Activated CD8-positive, alpha-beta T cell treated with anti-CD3 and anti-CD28 coated beads, Interleukin-2, amount 10 ng/mL, durations not matched to agents 7 days and 5 days (primary cell): ENCODE results near the gene CEP112. TPM values are rescaled to one million over a fixed set of nuclear protein-coding genes. Genes with fewer than 3 reads are reported as not detected.

Experiments
- ATAC-seq: fragments of 150-1000 bp; cut with Tn5 transposase; one replicate; pipeline ENCODE4 v1.10.0; 2021; ENCODE audit warnings: moderate library complexity
- CTCF ChIA-PET: fragments of 350-600 bp; sonication (Branson Sonifier 250); formaldehyde crosslinking; loops from one replicate; lab custom pipeline; 2021; ENCODE audit warnings: antibody characterized with exemption; lab: Charles Lee
- POLR2A ChIA-PET: fragments of 350-600 bp; sonication (Branson Sonifier 250); formaldehyde crosslinking; loops from one replicate; lab custom pipeline; 2021; ENCODE audit warnings: antibody characterized with exemption; lab: Charles Lee
- DNase-seq: peaks from one replicate; pipeline ENCODE4 v3.0.0-alpha.2; 2020
- H3K27ac Mint-ChIP-seq: one replicate; pipeline ENCODE4 v1.8.0; 2021; ENCODE audit warnings: mild to moderate bottlenecking, mixed read lengths
- H3K27me3 Mint-ChIP-seq: one replicate; pipeline ENCODE4 v1.8.0; 2021; ENCODE audit warnings: low read depth, mixed read lengths
- H3K36me3 Mint-ChIP-seq: one replicate; pipeline ENCODE4 v1.8.0; 2021; ENCODE audit warnings: low read depth, mixed read lengths
- H3K4me1 Mint-ChIP-seq: one replicate; pipeline ENCODE4 v1.8.0; 2021; ENCODE audit warnings: low read depth, mixed read lengths
- H3K4me3 Mint-ChIP-seq: one replicate; pipeline ENCODE4 v1.8.0; 2021; ENCODE audit warnings: mild to moderate bottlenecking, mixed read lengths
- H3K9me3 Mint-ChIP-seq: one replicate; pipeline ENCODE4 v1.8.0; 2022; ENCODE audit warnings: mixed read lengths; ENCODE audit not compliant: insufficient read depth
- total RNA-seq, 2 experiments: library from RNA; stranded (reverse); gene quantifications; one replicate each; pipeline ENCODE4 v1.2.3, GENCODE V29; 2021

Gene CEP112
- total RNA-seq, 2 experiments from 2014 or later: 2.3 to 2.7 TPM

GRCh38 chr17:65998675-65999074 lies 193.3 kb downstream of the CEP112 start:
- Mint-ChIP-seq H3K27me3 (no peaks in the 10 kb centered on the region), H3K36me3 (no peaks in the 10 kb centered on the region), H3K27ac (no peak overlapping the region), H3K9me3 (no peaks in the 10 kb centered on the region), H3K4me1 (no peaks in the 10 kb centered on the region), H3K4me3 (no peak overlapping the region)
- POLR2A ChIA-PET: no interaction called here
- CTCF ChIA-PET: no interaction called here
- ATAC-seq: no peak
- no peak for DNase-seq

- no peaks in the 10 kb centered on the region for H3K36me3 Mint-ChIP-seq
- H3K27ac Mint-ChIP-seq: no peak overlapping the region
- ATAC-seq: no peak
These were observed 197.3 kb downstream of the CEP112 start for GRCh38 chr17:65994679-65995078.

GRCh38 chr17:65994114-65994513 lies 197.8 kb downstream of the CEP112 start:
- Mint-ChIP-seq H3K27ac (no peak overlapping the region), H3K9me3 (peaks cover 5% of the 10 kb centered on the region)
- ATAC-seq: no peak

More at GRCh38 chr17:65994679-65995078, 197.3 kb downstream of the CEP112 start:
- CTCF ChIA-PET: no interaction called here
- DNase-seq: no peak
- Mint-ChIP-seq H3K9me3 (peaks cover 2% of the 10 kb centered on the region), H3K4me1 (no peaks in the 10 kb centered on the region), H3K27me3 (peaks cover 3% of the 10 kb centered on the region), H3K4me3 (no peak overlapping the region)
- POLR2A ChIA-PET: no interaction called here

GRCh38 chr17:65990593-65990992 lies 201.3 kb downstream of the CEP112 start:
- Mint-ChIP-seq H3K36me3 (peaks cover 3% of the 10 kb centered on the region), H3K9me3 (peaks cover 13% of the 10 kb centered on the region), H3K4me3 (no peak overlapping the region), H3K27ac (no peak overlapping the region), H3K4me1 (no peaks in the 10 kb centered on the region), H3K27me3 (peaks cover 6% of the 10 kb centered on the region)
- DNase-seq (no peak), ATAC-seq (no peak)
- CTCF ChIA-PET: no interaction called here
- POLR2A ChIA-PET: no interaction called here

More at GRCh38 chr17:65994114-65994513, 197.8 kb downstream of the CEP112 start:
- DNase-seq: no peak
- ChIA-PET CTCF (no interaction called here), POLR2A (no interaction called here)
- H3K36me3 Mint-ChIP-seq: no peaks in the 10 kb centered on the region
- peaks cover 3% of the 10 kb centered on the region for H3K27me3 Mint-ChIP-seq
- H3K4me3 Mint-ChIP-seq: no peak overlapping the region
- no peaks in the 10 kb centered on the region for H3K4me1 Mint-ChIP-seq

- DNase-seq (no peak), ATAC-seq (no peak)
- H3K4me3 Mint-ChIP-seq: no peak overlapping the region
- H3K27ac Mint-ChIP-seq: no peak overlapping the region
- peaks cover 3% of the 10 kb centered on the region for H3K36me3 Mint-ChIP-seq
- ChIA-PET POLR2A (no interaction called here), CTCF (interaction anchor here (1.3 kb wide), 1 partner anchor 694 kb away, joined by 3 read pairs; no protein-coding TSS in a partner anchor)
- H3K27me3 Mint-ChIP-seq: peaks cover 12% of the 10 kb centered on the region
- no peaks in the 10 kb centered on the region for H3K4me1 Mint-ChIP-seq
- peaks cover 13% of the 10 kb centered on the region for H3K9me3 Mint-ChIP-seq
These were observed 203.5 kb downstream of the CEP112 start for GRCh38 chr17:65988451-65988850.

- no peak overlapping the region for H3K4me3 Mint-ChIP-seq
- DNase-seq: no peak
- H3K27me3 Mint-ChIP-seq: peaks cover 12% of the 10 kb centered on the region
- peaks cover 3% of the 10 kb centered on the region for H3K36me3 Mint-ChIP-seq
- no peak for ATAC-seq
- no peaks in the 10 kb centered on the region for H3K4me1 Mint-ChIP-seq
- ChIA-PET CTCF (interaction anchor here (1.2 to 1.3 kb wide), 2 partner anchors 694 to 756 kb away, joined by 3 to 4 read pairs; no protein-coding TSS in a partner anchor), POLR2A (no interaction called here)
- H3K9me3 Mint-ChIP-seq: peaks cover 13% of the 10 kb centered on the region
- H3K27ac Mint-ChIP-seq: no peak overlapping the region
These were observed 203.9 kb downstream of the CEP112 start for GRCh38 chr17:65987988-65988387.

- Mint-ChIP-seq H3K27ac (no peak overlapping the region), H3K4me3 (no peak overlapping the region), H3K4me1 (no peaks in the 10 kb centered on the region), H3K36me3 (peaks cover 3% of the 10 kb centered on the region), H3K9me3 (peaks cover 13% of the 10 kb centered on the region), H3K27me3 (peaks cover 9% of the 10 kb centered on the region)
- ATAC-seq: no peak
- ChIA-PET POLR2A (no interaction called here), CTCF (interaction anchor here (1.1 kb wide), 1 partner anchor 691 kb away, joined by 4 read pairs; no protein-coding TSS in a partner anchor)
- DNase-seq: no peak
These were observed 206.4 kb downstream of the CEP112 start for GRCh38 chr17:65985571-65985970.

- Mint-ChIP-seq H3K27ac (no peak overlapping the region), H3K9me3 (peaks cover 9% of the 10 kb centered on the region), H3K36me3 (peaks cover 3% of the 10 kb centered on the region), H3K4me1 (no peaks in the 10 kb centered on the region), H3K27me3 (peaks cover 9% of the 10 kb centered on the region), H3K4me3 (no peak overlapping the region)
- ATAC-seq (no peak), DNase-seq (no peak)
- ChIA-PET POLR2A (no interaction called here), CTCF (no interaction called here)
These were observed 207.6 kb downstream of the CEP112 start for GRCh38 chr17:65984299-65984698.

GRCh38 chr17:65978871-65979270 lies 213.1 kb downstream of the CEP112 start:
- Mint-ChIP-seq H3K27me3 (peaks cover 7% of the 10 kb centered on the region), H3K36me3 (no peaks in the 10 kb centered on the region), H3K27ac (no peak overlapping the region), H3K4me3 (no peak overlapping the region), H3K9me3 (no peaks in the 10 kb centered on the region), H3K4me1 (no peaks in the 10 kb centered on the region)
- ChIA-PET POLR2A (no interaction called here), CTCF (interaction anchor here (1.0 kb wide), 1 partner anchor 684 kb away, joined by 3 read pairs; no protein-coding TSS in a partner anchor)
- ATAC-seq: no peak
- no peak for DNase-seq

GRCh38 chr17:65977041-65977440 lies 214.9 kb downstream of the CEP112 start:
- peaks cover under 1% of the 10 kb centered on the region for H3K9me3 Mint-ChIP-seq
- no peaks in the 10 kb centered on the region for H3K4me1 Mint-ChIP-seq
- ChIA-PET POLR2A (no interaction called here), CTCF (no interaction called here)
- H3K4me3 Mint-ChIP-seq: no peak overlapping the region
- ATAC-seq (no peak), DNase-seq (no peak)
- peaks cover 7% of the 10 kb centered on the region for H3K27me3 Mint-ChIP-seq
- no peaks in the 10 kb centered on the region for H3K36me3 Mint-ChIP-seq
- H3K27ac Mint-ChIP-seq: no peak overlapping the region

GRCh38 chr17:65975878-65976277 lies 216.1 kb downstream of the CEP112 start:
- CTCF ChIA-PET: no interaction called here
- no peaks in the 10 kb centered on the region for H3K4me1 Mint-ChIP-seq

GRCh38 chr17:65973237-65973636 lies 218.7 kb downstream of the CEP112 start:
- CTCF ChIA-PET: no interaction called here
- H3K4me1 Mint-ChIP-seq: no peaks in the 10 kb centered on the region
- H3K27ac Mint-ChIP-seq: no peak overlapping the region
- peaks cover 7% of the 10 kb centered on the region for H3K27me3 Mint-ChIP-seq
- peaks cover 7% of the 10 kb centered on the region for H3K9me3 Mint-ChIP-seq
- H3K36me3 Mint-ChIP-seq: no peaks in the 10 kb centered on the region
- H3K4me3 Mint-ChIP-seq: no peak overlapping the region
- ATAC-seq: no peak
- POLR2A ChIA-PET: no interaction called here
- no peak for DNase-seq

More at GRCh38 chr17:65975878-65976277, 216.1 kb downstream of the CEP112 start:
- Mint-ChIP-seq H3K9me3 (peaks cover 7% of the 10 kb centered on the region), H3K27ac (no peak overlapping the region), H3K36me3 (no peaks in the 10 kb centered on the region), H3K27me3 (peaks cover 7% of the 10 kb centered on the region), H3K4me3 (no peak overlapping the region)
- DNase-seq: no peak
- ATAC-seq: no peak
- POLR2A ChIA-PET: no interaction called here

- no peak for ATAC-seq
- H3K27ac Mint-ChIP-seq: no peak overlapping the region
These were observed 224.6 kb downstream of the CEP112 start for GRCh38 chr17:65967372-65967771.

More at GRCh38 chr17:65967372-65967771, 224.6 kb downstream of the CEP112 start:
- no peaks in the 10 kb centered on the region for H3K27me3 Mint-ChIP-seq
- ChIA-PET POLR2A (no interaction called here), CTCF (interaction anchor here (1.4 kb wide), 1 partner anchor 673 kb away, joined by 3 read pairs; no protein-coding TSS in a partner anchor)
- H3K4me1 Mint-ChIP-seq: no peaks in the 10 kb centered on the region
- no peak for DNase-seq
- H3K4me3 Mint-ChIP-seq: no peak overlapping the region
- no peaks in the 10 kb centered on the region for H3K36me3 Mint-ChIP-seq
- peaks cover 7% of the 10 kb centered on the region for H3K9me3 Mint-ChIP-seq
